Fibroblast of skin of right biceps (primary cell): ENCODE results near the gene CCDC38.
"Not testable (repeated sequence)": the region's sequence is repeated elsewhere in the genome, so short reads cannot be mapped to it uniquely, and the experiment has no call there.

Experiments
- DNase-seq: peaks from one replicate; pipeline ENCODE4 v3.0.0-alpha.2; 2013

CCDC38 gene

DNA sequence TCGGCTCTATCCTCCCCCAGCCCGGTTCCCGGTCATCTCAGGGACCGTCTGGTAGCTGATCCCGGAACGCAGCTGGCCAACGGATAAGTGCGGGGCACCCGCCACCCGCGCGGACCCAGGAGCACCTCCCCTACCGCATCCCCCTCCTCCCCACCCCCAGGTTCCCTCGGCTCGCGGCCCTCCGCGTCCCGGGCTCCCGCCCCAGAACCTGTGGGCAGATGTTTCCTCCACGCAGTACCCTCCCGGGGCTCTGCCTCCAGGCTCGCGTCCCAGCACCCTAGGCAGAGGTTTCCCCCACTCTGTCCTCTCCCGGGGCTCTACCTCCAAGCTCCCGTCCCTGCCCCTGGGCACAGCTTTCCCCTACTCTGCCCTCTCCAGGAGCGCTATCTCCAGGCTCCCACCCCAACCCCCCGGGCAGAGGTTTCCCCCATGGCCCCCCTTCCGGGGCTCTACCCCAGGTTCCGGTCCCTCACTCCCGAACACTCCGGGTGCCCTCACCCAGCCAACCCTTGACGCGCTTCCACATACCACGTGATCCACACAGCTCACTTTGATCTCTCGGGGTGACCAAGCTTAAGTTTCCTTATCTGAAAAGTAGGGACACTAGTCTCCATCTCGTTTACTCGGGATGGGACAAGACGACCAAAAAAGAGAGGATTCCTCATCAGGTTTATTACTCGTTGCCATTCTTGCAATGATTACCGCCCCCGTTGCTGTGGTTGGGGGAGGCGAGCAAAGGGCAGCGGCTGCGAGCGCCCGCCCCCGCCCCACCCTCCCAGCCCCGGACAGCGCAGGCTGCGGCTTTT lies at the start of gene CCDC38:
Gene CCDC38, minus strand, starts transcription at position 91 of the 806 bp plus-strand sequence. CDS start 6,105 bp downstream, outside the sequence.
- DNase-seq: peak; percentile 64

- DNase-seq: no peak
Measured at GRCh38 chr12:95990136-95990535, 47.7 kb upstream of the CCDC38 start.

GRCh38 chr12:95989504-95990123 lies 47.2 kb upstream of the CCDC38 start:
- DNase-seq: no peak

DNA sequence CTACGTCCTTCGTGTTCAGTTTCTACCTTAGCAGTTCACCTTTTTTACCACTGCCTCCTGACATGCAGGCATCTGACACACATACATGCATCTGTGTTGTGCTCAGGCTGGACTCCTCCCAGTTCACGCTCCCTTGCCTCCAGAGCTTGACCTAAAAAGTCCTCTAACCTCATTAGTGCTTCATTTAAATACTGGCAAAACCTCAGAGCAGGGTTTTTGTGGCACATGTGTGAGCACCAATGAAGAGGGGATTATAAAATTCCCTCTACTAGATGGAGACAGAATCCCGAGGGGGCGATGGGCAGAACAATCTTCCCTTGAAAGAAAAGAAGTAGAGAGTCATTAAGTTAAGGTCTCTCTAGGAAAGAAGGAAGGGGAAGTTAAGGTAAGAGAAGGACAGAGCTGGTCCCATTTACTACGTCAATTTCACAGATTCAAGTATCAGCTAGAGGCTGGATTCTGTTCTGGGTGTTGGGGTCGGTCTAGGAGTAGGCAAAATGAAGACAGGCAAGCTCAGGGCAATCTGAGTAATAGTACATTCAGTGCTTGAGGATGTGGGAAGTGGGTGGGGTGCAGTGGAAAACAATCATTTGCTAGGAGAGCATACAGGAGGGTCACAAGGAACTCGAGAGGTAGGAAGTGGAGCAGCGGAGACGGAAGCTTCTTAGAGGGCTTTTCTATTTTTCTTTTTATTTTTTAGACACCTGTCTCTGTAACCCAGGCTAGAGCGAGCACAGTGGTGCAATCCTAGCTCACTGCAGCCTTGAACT lies 46.3 kb upstream of the CCDC38 start:
- DNase-seq: no peak

DNA sequence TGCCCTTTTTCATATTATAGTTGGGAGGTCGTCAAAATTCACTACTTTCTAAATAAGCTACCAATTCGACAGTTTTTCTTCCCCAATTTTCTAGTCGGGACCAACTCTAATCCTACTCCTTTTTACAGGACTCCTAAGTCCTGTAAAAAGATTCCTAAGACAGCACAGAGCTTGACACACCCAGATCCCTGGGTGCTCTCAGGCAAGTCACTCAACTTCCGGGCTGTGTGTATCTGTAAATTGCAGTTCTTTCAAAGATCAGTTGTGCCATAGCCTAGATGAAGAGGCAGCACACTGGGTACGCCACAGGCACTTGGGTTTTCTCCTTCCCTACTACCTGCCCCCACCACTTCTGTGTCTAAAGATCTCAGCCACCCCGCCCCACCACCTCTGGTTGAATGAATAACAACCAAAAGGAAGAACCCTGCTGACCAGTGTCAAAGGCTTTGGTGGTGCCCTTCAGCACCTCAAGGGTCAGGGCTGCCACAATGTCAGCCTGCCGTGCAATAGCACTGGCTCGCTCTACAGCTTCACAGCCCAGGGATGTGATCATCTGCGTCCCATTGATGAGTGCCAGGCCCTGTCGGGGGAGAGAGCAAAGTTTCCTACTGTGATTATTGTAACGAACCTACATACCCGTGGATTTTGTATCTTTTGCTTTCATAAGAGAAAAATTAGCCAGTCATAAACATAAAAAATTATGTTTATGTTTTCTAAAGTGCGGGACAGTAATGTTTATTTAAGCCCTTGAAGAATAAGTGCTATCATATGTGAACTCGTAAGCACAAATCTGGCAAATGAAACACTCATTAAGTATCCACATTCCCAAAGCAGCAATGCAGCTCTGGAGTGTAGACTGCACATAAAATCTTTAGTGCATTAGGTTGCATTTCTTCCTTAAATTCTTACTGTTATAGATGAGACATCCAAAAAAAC lies 44.5 kb upstream of the CCDC38 start:
- DNase-seq: no peak

DNA sequence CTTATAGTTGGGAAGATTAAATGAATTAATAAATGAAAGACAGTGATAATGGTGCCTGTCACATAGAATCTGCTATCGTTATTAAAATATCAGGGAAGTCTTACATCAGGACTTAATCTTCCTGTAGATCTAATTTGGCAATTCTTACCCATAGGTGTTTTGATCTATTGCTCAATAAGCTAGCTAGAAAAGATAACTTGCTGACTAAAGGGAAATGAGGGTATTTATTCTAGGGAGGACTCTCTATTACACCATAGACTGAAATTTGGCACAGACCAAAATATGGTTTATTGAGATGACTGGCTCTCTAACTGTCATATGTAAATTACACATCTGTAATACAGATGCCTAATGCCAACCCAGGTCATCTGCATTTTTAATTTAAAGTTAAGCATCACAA lies 42.3 kb upstream of the CCDC38 start:
- no peak for DNase-seq

DNA sequence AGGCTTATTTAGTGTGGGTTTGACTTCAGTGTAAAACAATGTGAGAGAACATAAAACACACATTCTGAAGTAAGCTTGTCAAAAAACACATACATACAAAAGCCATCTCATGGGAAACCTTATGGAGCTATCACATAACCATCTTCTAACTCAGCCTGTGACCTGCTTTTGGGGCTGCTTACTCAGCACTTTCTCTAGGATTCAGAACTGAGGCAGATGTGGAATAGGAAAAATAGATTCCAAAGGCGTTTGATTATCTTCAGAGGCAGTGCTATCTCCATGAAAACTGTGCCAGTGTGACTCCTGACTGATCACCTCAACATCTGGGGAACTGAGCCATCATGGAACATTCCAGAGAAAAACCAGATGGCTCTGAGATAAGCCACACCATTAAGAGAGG lies 40.2 kb upstream of the CCDC38 start:
- no peak for DNase-seq

GRCh38 chr12:95980437-95980836 lies 38.0 kb upstream of the CCDC38 start:
- DNase-seq: no peak

GRCh38 chr12:95978774-95979173 lies 36.4 kb upstream of the CCDC38 start:
- DNase-seq: no peak

DNA sequence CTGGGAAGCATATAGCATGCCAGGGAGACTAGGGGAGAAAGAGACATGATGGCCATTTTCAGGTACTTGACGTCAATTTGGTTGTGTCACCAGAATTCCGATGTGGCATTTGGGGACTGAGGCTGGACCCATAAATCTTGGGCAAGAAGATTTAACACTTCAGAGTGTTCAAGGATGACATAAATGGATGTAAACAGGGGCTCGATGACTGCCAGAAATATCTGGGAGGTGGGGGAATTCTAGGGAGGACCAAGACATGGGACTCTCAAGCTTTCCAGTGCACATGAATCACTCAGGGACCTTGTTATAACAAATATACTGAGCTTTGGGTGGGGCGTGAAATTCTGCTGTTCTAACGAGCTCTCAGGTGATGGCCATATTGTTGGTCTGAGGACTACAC lies 35.9 kb upstream of the CCDC38 start:
- DNase-seq: no peak

- no peak for DNase-seq
Measured at GRCh38 chr12:95977764-95978305, 35.4 kb upstream of the CCDC38 start.

GRCh38 chr12:95976416-95976832 lies 34.0 kb upstream of the CCDC38 start:
- peak; percentile 14 for DNase-seq

GRCh38 chr12:95975491-95975890 lies 33.1 kb upstream of the CCDC38 start:
- DNase-seq: no peak

GRCh38 chr12:95974358-95974757 lies 31.9 kb upstream of the CCDC38 start:
- DNase-seq: no peak

- DNase-seq: no peak
Measured at GRCh38 chr12:95972832-95973456, 30.5 kb upstream of the CCDC38 start.

DNA sequence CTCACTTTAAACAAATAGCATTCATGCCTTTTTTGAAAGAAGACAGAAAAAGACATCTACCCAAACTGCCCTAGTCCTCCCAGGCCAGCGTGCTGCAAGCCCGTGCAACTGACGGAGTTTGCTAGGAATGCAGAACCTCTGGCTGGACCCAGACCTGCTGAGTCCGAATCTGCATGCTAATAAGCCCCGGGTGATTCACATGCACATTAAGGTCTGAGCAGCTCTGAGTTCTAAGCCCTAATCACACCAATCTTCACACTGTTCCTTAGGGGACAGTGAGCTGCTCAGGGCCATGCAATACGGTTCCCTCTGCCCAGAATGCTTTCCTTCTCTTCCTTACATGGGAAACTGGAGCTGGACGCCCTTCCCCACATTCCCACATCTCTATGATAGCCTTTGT lies 28.5 kb upstream of the CCDC38 start:
- no peak for DNase-seq

DNA sequence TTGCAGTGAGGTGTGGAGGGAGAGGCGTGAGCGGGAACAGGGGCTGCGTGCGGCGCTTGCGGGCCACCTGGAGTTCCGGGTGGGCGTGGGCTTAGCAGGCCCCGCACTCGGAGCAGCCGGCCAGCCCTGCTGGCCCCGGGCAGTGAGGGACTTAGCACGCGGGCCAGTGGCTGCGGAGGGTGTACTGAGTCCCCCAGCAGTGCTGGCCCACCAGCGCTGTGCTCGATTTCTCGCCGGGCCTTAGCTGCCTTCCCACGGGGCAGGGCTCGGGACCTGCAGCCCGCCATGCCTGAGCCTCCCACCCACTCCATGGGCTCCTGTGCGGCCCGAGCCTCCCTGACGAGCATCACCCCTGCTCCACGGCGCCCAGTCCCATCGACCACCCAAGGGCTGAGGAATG lies 26.7 kb upstream of the CCDC38 start:
- not testable (repeated sequence) for DNase-seq

- no peak for DNase-seq
Measured at GRCh38 chr12:95967301-95967700, 24.9 kb upstream of the CCDC38 start.

DNA sequence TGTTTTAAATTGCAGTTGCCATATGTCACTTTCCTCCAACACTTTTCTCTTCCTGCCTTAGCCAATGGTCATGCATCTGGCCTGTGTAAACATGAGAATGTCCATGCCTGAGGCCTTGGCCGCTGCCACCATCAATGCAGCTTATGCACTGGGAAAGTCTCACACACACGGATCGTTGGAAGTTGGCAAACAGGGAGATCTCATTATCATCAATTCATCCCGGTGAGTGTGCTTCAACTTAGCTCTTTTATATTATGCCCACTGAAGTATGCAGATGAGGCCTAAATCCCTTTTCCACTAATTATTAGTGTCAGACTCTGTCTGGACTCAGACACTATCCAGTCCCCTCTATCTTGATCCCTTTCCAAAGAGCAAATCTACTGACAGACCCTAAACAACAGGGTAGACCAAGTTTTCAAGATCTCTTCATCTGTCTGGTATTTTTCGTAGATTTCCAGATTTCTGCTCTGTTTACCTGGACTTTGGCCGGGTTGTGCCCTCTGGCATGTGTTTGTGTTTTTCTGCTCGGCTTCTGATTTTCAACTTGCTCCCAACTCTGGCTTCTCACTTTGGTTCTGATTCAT lies 24.0 kb upstream of the CCDC38 start:
- DNase-seq: no peak

DNA sequence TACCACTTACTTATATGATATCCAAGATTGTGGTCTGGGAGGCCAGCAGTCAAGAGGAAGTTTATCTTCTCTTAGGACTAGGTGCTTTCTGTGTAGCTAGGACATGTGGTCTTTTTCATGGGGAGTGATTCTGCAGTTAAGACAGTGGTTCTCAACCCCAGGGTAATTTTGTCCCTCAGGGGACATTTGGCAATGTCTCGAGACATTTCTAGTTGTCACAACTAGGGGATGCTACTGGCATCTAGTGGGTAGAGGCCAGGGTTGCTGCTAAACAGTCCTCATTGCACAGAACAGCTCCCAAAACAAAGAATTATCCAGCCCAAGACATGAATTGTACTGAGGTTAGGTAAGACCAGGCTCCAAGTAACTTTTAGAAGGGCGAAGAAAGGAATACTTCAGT lies 20.7 kb upstream of the CCDC38 start:
- no peak for DNase-seq

GRCh38 chr12:95962222-95962621 lies 19.8 kb upstream of the CCDC38 start:
- no peak for DNase-seq
